NK-92 (cell line): ENCODE data around the gene RALY.
"Not testable (repeated sequence)": the region's sequence is repeated elsewhere in the genome, so short reads cannot be mapped to it uniquely, and the experiment has no call there.

Experiments
- DNase-seq: peaks from one replicate; lab custom pipeline; 2025; ENCODE audit not compliant: unreplicated experiment; lab: John Stamatoyannopoulos, UW

Gene RALY

DNA sequence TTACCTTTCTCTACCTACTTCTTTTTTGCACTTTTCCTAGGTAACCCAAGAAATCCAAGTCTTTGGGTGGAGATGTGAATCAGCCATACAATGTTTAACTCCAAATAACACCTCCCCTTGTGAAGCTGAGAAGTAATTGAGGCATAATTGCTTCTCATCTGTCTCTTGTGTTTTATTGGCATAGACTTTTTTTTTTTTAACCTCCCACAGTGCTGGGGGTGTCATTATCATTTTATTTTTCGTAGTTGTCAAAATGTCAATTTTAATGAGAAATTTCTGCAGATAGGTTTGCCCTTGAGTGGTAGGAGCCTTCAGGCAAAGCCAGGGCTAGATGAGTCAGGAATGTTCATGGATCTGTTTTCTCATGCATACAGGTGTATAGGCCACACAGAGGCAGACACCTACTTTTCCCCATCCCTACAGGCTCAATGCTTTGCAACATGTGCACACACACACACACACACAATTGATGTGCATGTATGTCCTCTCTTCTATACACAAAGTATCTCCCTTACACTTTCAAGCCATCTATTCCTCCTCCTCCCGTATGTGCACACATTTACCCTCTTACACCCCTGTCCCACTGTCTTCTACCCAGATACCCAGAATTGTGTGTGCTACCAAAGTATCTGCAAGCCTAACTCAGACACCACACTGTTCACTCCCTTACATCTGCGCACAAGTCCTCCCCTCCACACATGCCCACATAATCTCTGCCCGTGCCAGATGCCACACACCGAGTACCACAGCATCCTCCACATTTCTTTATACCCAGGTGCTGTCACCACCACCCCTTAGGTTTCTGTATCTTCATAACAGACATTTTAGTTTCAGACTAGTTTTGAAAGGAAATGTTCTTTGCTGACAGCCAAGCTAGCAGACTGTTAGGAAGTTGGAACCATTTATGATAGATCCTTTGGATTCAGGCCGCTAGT is 22.0 kb downstream of the RALY start:
- DNase-seq, result no peak

GRCh38 chr20:34016736-34017135 is 23.0 kb downstream of the RALY start:
- no peak for DNase-seq

- no peak for DNase-seq
Observed at GRCh38 chr20:34017610-34018009, 23.9 kb downstream of the RALY start.

GRCh38 chr20:34018166-34018565 is 24.5 kb downstream of the RALY start:
- no peak for DNase-seq

- no peak for DNase-seq
Observed at GRCh38 chr20:34022151-34022838, 28.6 kb downstream of the RALY start.

GRCh38 chr20:34022839-34023234 is 29.1 kb downstream of the RALY start:
- no peak for DNase-seq

GRCh38 chr20:34023937-34024722 is 30.4 kb downstream of the RALY start:
- no peak for DNase-seq

DNA sequence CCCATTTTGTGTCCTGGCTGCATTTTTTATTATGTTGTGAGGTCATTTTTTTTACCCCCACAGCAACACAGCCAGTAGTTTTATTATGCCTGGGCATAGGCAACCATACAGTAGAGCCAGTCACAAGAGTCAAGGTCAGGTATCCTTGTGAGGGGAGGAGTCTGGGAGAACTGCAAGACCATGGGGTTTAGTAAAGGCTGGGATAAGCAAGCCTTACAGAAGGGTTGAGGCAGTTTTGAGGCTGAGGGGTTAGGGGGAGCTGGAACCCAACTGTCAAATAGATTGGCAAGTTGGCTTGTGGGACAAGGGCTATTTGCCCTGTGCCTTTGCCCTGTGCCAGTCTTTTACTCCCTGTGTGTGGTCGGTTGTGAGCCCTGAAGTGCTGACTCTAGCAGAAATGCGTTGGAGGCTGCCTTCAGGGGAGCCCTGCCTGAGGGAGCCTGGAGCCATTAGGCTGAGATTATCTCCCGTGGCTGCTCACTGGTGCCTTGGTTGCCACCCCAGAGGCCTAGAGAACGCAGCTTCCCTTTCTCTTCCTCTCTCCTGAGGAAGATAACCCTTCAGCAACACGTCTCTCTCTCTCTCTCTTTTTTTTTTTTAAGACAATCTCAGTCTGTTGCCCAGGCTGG is 31.1 kb downstream of the RALY start:
- no peak for DNase-seq

DNA sequence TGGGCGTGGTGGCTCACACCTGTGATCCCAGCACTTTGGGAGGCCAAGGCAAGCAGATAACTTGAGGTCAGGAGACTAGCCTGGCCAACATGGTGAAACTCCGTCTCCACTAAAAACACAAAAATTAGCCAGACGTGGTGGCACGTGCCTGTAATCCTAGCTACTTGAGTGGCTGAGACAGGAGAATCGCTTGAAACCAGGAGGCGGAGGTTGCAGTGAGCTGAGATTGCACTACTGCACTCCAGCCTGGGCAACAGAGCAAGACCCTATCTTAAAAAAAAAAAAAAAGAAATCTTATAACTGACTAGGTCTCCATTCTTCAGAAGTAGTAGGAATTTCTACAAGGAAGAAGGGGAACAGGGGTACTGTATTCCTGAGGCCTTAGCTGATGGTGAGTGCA is 34.3 kb downstream of the RALY start:
- DNase-seq, result not testable (repeated sequence)

GRCh38 chr20:34029415-34029814 is 35.7 kb downstream of the RALY start:
- DNase-seq, result no peak

DNA sequence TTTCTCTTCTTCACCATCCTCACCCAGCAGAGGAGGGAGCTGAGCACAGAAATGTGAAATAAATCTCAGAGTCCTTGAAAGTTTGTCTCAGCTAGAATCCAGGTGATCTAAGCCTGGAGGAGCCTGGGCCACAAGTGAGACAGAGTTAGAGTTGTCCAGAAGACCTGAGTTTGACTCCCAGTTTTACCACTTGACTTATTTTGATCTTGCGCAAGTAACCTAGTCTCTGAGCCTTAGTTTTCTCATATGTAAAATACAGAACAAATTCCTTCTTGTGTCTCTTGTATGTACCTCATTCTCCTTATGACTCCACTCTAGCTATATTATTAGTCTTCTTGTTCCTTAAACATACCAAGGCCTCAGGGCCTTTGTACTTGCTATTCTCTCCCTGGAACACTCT is 36.7 kb downstream of the RALY start:
- no peak for DNase-seq

DNA sequence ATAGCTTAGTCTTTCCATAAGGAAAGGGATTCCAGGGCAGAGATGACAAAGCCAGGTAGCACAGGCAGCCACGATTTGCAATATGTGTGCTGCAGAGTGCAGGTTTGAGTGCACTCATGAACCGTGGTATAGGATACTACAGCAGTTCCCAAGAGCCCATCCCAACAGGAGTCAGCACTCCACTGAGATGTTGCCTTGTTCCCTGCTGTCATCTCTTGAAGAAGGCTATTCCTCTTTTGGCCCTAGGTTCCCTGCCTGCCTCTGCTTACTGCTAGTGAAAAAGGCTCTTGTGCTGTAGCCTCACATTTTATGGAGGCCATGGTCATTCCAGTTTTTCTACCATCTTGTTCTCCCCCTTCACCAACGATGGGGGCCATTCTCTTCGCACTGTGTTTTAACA is 40.2 kb downstream of the RALY start:
- DNase-seq, result no peak

GRCh38 chr20:34037121-34037520 is 43.4 kb downstream of the RALY start:
- DNase-seq, result no peak

DNA sequence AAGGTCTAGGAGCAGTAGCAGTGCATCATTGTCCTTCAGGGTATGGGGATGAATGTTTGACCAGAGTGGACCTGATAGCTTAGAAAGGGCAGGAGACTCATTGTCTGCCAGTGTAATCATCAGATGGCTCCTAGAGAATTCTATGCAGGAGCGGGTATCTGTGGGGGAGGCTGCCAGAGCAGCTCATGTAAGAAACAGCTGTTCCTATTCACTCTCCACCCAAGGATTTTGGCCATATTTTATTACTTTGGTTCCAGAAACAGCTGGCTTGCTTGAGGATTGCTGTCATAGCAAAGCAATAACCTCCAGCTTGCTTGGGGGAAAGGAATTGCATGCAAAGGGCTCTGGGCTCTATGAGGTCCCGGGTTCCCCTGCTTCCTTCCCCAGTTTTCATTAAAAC is 44.1 kb downstream of the RALY start:
- DNase-seq, result no peak

GRCh38 chr20:34040300-34040995 is 46.7 kb downstream of the RALY start:
- DNase-seq, result no peak

GRCh38 chr20:34041226-34041625 is 47.5 kb downstream of the RALY start:
- DNase-seq, result no peak

GRCh38 chr20:34042262-34042661 is 48.6 kb downstream of the RALY start:
- DNase-seq, result no peak

GRCh38 chr20:34043025-34043424 is 49.3 kb downstream of the RALY start:
- no peak for DNase-seq

GRCh38 chr20:34045294-34045693 is 51.6 kb downstream of the RALY start:
- DNase-seq, result no peak

DNA sequence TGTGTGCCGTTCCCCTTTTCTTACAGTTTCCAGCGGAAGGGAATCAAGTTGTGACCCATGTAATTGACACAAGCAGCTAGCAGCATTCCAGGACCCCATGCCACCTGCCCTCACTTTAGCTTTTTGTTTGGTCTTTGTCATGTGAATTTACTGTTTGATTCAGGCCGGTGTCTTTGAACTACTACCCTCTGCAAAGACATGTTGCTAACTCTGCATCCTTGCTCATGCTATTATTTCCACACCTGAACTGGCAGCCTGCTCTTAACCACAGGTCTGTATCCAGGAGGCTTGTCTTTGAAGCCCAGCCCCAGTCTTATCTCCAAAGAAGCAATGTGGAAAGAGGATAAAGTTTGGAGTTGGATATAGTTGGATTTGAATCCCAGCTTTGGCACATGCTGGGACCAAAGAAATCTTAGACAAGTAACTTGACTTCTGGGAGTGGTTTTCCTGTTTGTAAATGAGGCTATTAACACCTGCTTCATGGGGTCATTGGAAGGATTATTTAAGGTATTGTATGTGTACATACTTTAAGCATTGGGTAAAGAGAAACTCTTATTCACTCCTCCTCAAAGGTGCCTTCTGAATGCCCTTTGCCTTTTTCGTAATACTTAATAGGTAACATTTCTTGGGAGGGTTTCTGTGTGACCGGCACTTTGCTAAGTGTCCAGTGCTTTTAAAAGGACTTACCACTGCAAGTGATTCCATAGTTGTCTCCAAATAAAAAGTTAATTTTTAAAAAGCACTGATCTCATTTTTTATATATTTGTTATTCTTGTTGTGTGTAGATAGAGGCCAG is 52.4 kb downstream of the RALY start:
- no peak for DNase-seq
